SK-N-MC (cell line): ENCODE data around the gene TRMT2A.

Experiments used
- EZH2 ChIP-seq: fragments of 200-600 bp; sonication (generic); IDR thresholded peaks from one replicate; pipeline ENCODE4 v1.6.1; 2017; ENCODE audit warnings: antibody characterized with exemption
- FOXP2 ChIP-seq: optimal IDR thresholded peaks from 2 replicates; pipeline ENCODE3; 2011; ENCODE audit warnings: mild to moderate bottlenecking, moderate library complexity; ENCODE audit not compliant: insufficient read depth; ENCODE audit errors: extremely low read length, control extremely low read depth
- POLR2AphosphoS5 ChIP-seq: IDR thresholded peaks from 2 replicates; pipeline ENCODE4 v1.6.1; 2012; ENCODE audit warnings: mild to moderate bottlenecking, low read depth, low read length, borderline replicate concordance

DNA sequence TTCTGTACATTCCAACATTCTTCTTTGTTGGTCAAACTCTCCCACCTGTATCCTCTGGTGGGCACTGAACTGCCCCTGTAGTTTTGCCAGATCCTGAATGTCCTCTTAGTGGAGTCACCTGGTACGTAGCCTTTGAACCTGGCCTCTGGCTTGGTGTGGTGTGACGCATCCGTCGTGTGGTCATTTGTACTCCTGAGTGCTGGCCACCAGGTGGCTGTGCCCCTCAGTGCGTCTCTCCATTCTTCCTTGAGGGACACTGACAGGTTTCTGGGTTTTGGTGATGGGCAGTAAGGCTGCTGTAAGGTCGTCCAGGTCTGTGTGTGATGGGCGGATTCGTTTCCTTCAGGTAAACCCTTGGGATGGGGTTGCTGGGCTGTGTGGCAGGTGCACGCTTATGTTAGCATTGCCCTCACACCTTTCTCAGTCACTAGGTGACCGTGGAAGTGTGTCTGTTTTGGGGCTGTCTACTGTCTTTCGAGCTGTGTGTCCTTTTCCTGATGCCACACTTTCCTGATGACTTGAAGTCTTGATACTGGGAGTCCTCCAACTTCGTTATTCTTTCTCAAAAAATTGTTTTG is 14.7 kb downstream of the TRMT2A start:
- TF ChIP-seq FOXP2 (no peak), POLR2AphosphoS5 (no peak), EZH2 (no peak)
